Memory B cell (primary cell): ENCODE data around the gene CLTCL1.

Experiments used
- ATAC-seq: fragments of 150-1000 bp; cut with Tn5 transposase; 2 replicates; pipeline ENCODE4 v1.10.0; 2021; ENCODE audit warnings: low read depth, mild to moderate bottlenecking, moderate library complexity
- DNase-seq, 2 donors: peaks; one replicate each; pipeline ENCODE4 v3.0.0; 2022; ENCODE audit warnings: low spot score in 2 of 2
- H3K27ac Mint-ChIP-seq: one replicate; pipeline ENCODE4 v1.8.0; 2022; ENCODE audit warnings: mild to moderate bottlenecking, moderate library complexity, mixed read lengths
- H3K27me3 Mint-ChIP-seq: one replicate; pipeline ENCODE4 v1.8.0; 2022; ENCODE audit warnings: mixed read lengths
- H3K36me3 Mint-ChIP-seq: one replicate; pipeline ENCODE4 v1.8.0; 2022; ENCODE audit warnings: mild to moderate bottlenecking, mixed read lengths
- H3K4me1 Mint-ChIP-seq: one replicate; pipeline ENCODE4 v1.8.0; 2022; ENCODE audit warnings: mixed read lengths
- H3K4me3 Mint-ChIP-seq: one replicate; pipeline ENCODE4 v1.8.0; 2022; ENCODE audit warnings: mild to moderate bottlenecking, moderate library complexity, mixed read lengths
- H3K9me3 Mint-ChIP-seq: one replicate; pipeline ENCODE4 v1.8.0; 2022; ENCODE audit warnings: mixed read lengths

The CLTCL1 gene

DNA sequence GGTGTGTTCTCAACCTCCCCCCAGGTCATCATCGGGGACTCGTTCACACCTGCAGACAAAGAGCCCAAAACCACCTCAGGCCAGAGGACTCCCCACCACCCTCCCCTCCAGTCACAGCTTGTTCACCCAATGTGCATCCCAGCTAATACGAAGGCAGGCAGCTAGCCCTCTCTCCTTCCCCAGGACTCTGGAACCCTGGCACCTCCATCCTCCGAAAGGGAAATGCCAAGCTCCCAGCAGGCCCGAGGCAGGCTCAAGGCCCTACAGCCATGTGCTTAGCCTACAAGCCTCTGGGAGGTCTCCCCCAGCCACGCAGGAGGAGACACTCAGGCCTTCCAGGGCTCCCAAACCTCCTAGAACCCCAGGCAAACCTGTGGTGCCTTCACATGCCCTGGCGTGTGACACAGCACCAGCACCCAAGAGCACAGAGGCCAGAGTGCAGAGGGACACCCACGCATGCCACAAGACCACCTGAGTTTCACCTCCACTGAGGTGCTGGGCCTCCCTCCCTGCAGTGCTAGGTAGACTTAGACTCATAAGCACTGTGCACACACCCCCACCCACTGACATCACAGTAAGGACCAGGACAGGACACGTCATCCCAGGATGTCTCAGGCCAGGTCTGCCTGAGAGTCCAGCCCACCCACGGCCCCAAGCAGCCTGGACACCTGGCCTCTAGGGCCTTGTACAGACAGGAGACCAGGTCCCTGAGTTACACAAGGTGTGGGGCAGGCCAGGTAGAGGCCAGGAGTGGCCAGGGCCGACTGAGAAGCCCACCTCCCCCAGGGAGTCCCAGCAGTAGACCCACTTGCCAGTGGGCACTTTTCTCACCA is 153.9 kb downstream of the CLTCL1 start:
- Mint-ChIP-seq H3K9me3 (no peaks in the 10 kb centered on the region), H3K36me3 (peaks cover 30% of the 10 kb centered on the region), H3K4me3 (no peak overlapping the region), H3K27ac (no peak overlapping the region), H3K27me3 (no peaks in the 10 kb centered on the region), H3K4me1 (peaks cover 5% of the 10 kb centered on the region)
- no peak for DNase-seq
- no peak for ATAC-seq

DNA sequence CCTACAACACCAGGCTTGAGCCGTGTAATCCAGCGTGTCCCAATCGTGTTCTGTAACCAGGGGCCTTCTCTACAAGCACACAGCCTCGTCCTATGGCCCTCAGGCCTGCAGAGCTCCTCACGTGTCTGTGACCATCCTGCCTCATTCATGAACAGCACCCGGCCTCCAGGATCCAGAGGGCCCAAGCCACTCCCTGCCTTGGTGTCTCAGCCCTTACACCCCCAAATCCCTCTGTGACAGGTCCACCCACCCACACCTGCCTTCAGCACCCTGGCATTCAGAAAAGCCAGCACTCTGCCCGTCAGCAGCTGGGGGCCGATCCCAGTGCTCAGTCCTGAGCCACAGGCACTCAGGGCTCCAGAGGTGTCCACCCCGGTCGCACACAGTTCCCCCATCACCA is 154.6 kb downstream of the CLTCL1 start:
- Mint-ChIP-seq H3K27ac (no peak overlapping the region), H3K4me3 (no peak overlapping the region), H3K36me3 (peaks cover 30% of the 10 kb centered on the region)

DNA sequence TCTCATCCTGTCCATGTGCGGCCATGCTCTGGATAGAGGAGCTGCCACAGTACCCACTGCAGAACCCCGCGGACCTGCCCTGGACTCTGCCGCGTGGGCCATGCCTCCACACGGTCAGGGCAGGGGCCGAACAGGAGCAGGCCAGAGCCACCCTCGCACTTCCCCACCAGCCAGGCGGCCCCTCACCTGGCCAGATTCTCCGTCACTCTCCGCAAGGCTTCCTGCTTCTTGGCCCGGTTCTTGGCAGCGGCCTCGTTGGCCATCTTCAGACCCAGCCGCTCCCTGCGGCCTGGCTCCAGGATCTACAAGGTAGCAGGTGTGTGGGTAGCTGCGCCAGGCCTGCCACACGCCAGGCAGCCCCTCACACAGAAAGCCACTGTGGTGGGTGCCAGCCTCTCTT is 156.6 kb downstream of the CLTCL1 start:
- DNase-seq = no peak
- Mint-ChIP-seq H3K27ac (no peak overlapping the region), H3K4me3 (no peak overlapping the region), H3K27me3 (no peaks in the 10 kb centered on the region), H3K9me3 (no peaks in the 10 kb centered on the region), H3K4me1 (peaks cover 3% of the 10 kb centered on the region), H3K36me3 (peaks cover 27% of the 10 kb centered on the region)
- ATAC-seq = no peak

More for the DNA sequence above, 154.6 kb downstream of the CLTCL1 start:
- H3K4me1 Mint-ChIP-seq = peaks cover 5% of the 10 kb centered on the region
- H3K9me3 Mint-ChIP-seq = no peaks in the 10 kb centered on the region
- DNase-seq (no peak), ATAC-seq (no peak)
- H3K27me3 Mint-ChIP-seq = no peaks in the 10 kb centered on the region

DNA sequence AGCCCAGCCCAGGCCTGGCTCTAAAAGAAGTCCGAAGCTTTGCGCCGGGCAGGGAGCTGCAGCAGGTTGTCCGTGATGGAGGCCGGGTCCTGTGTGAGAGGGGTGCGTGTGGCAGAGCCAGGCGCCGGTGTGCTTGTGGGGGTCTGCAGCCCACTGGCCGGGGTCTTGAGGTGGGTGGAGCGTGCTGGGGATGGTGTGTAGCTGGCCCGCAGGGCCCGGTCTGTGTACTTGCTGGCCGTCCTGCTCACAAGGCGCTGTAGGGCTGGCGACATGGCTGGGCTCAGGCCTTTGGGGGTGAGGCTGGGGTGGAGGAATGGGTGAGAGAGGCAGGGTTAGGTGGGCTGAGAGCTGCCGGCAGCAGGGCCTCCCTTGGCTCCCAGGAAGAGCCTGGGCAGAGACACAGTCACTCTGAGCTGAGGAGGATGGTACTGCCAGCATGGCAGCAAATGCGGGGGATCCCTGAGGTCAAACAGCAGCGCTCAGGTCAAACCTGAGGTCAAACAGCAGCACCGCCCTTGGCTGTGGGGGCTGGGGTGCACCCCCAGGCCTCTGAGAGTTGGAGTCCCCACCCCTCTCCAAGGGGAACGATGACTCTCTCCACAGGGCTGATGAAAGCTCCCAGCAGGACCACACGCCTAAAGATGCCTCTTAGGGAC is 157.2 kb downstream of the CLTCL1 start:
- Mint-ChIP-seq H3K9me3 (no peaks in the 10 kb centered on the region), H3K4me3 (no peak overlapping the region), H3K27me3 (no peaks in the 10 kb centered on the region), H3K27ac (no peak overlapping the region), H3K36me3 (peaks cover 23% of the 10 kb centered on the region), H3K4me1 (peaks cover 3% of the 10 kb centered on the region)
- DNase-seq (no peak), ATAC-seq (no peak)

DNA sequence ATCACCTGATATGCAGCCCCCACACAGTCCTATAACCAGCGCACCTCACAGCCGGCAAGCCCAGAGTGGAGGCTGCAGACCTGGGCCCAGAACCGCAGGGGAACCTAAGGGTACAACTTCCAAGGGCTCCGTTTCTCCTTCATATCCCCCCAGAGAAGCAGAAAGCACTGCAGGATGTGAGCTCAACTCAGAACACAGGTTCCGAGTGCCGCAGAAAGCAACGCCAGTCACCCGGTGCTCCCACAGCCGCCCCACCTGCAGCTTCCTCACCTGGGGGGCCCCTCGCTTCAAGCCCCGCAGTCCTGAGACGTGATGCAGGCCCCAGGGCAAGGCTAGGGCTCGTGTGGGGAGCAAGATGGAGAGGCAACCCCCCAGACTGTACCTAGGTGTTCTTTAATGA is 158.0 kb downstream of the CLTCL1 start:
- Mint-ChIP-seq H3K27me3 (no peaks in the 10 kb centered on the region), H3K9me3 (no peaks in the 10 kb centered on the region), H3K36me3 (peaks cover 23% of the 10 kb centered on the region), H3K4me1 (peaks cover 3% of the 10 kb centered on the region), H3K27ac (no peak overlapping the region), H3K4me3 (no peak overlapping the region)
- DNase-seq (no peak), ATAC-seq (no peak)

DNA sequence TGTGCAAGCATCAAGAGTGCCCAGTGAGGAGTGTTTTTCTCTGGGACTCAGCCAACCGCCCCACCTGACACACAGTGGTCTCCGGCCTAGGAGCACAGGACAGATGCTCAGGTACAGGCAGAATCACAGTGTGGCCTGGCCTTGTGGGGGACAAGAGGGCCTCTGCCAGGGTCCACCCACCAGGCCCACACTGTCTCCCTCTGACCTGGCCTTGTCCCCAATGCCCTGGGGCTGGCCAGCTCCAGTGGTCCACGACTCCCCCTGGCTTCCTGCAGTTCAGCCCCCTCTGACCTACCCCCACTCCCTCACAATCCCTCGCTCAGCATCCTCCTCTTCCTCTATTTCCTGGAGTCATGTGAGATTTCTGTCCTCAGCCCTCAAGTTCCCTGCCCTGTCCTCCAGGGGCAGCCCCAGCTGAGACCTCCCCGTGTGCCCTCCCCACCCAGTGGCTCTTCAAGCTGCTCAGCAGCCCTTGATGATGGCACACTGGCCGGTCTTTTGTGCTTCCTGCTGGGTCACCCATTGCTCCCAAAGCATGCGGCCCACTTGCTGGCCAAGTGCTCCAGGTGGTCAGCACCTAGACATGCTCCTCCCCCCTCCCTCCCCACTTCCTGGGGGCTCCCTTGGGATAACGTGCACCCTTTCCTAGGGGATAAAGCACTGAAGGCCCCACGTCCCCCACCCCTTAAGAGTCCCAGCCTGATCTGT is 158.7 kb downstream of the CLTCL1 start:
- no peak overlapping the region for H3K4me3 Mint-ChIP-seq
- H3K27ac Mint-ChIP-seq = no peak overlapping the region
- no peaks in the 10 kb centered on the region for H3K9me3 Mint-ChIP-seq
- H3K36me3 Mint-ChIP-seq = peaks cover 23% of the 10 kb centered on the region
- no peaks in the 10 kb centered on the region for H3K27me3 Mint-ChIP-seq
- ATAC-seq (no peak), DNase-seq (no peak)
- H3K4me1 Mint-ChIP-seq = peaks cover 3% of the 10 kb centered on the region

DNA sequence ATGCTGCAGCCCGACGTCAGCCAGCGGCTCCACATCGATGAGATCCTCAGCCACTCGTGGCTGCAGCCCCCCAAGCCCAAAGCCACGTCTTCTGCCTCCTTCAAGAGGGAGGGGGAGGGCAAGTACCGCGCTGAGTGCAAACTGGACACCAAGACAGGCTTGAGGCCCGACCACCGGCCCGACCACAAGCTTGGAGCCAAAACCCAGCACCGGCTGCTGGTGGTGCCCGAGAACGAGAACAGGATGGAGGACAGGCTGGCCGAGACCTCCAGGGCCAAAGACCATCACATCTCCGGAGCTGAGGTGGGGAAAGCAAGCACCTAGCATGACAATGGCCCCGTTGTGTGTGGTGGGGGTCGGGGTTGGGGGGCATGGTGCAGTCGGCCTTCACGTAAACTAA is 159.4 kb downstream of the CLTCL1 start:
- no peak for DNase-seq
- no peak for ATAC-seq
- Mint-ChIP-seq H3K27ac (no peak overlapping the region), H3K27me3 (no peaks in the 10 kb centered on the region), H3K4me1 (peaks cover 3% of the 10 kb centered on the region), H3K9me3 (no peaks in the 10 kb centered on the region), H3K36me3 (peaks cover 22% of the 10 kb centered on the region), H3K4me3 (no peak overlapping the region)

DNA sequence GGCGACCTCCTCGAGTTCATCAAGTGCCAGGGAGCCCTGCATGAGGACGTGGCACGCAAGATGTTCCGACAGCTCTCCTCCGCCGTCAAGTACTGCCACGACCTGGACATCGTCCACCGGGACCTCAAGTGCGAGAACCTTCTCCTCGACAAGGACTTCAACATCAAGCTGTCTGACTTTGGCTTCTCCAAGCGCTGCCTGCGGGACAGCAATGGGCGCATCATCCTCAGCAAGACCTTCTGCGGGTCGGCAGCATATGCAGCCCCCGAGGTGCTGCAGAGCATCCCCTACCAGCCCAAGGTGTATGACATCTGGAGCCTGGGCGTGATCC is 159.9 kb downstream of the CLTCL1 start:
- Mint-ChIP-seq H3K4me1 (peaks cover 3% of the 10 kb centered on the region), H3K27ac (no peak overlapping the region), H3K36me3 (peaks cover 17% of the 10 kb centered on the region), H3K9me3 (no peaks in the 10 kb centered on the region), H3K4me3 (no peak overlapping the region), H3K27me3 (no peaks in the 10 kb centered on the region)
- ATAC-seq = no peak
- no peak for DNase-seq

DNA sequence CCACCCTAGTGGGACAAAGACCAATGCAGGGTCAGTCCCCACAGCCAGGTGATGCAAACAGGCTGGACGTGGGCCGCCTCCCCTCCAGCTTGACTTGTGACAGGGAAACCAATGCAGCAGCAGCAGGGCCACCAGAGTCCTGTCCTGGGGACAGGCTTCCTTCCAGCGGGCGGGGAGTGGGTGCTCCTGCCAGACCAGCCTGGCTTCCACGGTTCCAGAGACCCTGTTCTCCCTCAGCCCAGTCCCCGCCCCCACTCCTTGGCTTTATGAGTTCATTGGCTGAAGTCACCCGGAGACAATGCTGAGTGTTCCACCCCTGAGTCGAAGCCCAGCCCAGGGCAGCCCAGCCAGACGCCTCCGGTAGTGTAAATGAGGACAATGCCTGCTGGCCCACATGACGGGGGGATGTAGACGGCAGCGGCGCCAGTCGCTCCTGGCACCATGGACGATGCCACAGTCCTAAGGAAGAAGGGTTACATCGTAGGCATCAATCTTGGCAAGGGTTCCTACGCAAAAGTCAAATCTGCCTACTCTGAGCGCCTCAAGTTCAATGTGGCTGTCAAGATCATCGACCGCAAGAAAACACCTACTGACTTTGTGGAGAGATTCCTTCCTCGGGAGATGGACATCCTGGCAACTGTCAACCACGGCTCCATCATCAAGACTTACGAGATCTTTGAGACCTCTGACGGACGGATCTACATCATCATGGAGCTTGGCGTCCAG is 160.4 kb downstream of the CLTCL1 start, which contains the start of gene TSSK2:
TSSK2 (plus strand) TSS at position 350 of the 726 bp plus-strand sequence; CDS start at position 442, 92 bp downstream.
- H3K27ac Mint-ChIP-seq = no peak within 1 kb of the TSS

DNA sequence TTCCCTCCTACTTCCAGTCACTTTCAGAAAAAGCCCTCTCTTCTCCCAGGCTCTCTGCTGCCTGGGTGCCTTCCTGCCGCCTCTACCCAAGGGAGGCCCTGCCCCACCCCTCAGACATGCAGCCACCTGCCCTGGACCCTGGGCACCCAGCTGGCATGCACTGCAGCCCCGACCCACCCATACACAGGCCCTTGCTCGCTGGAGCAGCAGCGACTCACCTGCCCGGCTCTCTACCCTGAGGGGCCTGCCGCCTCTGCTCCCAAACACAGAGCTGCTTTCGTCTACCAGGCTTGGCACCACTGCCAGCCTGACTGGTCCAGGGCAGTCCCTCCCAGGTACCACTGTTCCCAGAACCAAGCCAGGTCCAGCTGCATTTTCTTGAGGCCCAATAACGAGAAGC is 161.6 kb downstream of the CLTCL1 start:
- no peak for ATAC-seq

More for the DNA sequence above, 160.4 kb downstream of the CLTCL1 start, which contains the start of gene TSSK2:
- Mint-ChIP-seq H3K36me3 (peaks cover 12% of the 10 kb centered on the region), H3K4me1 (peaks cover 3% of the 10 kb centered on the region), H3K27me3 (no peaks in the 10 kb centered on the region), H3K9me3 (no peaks in the 10 kb centered on the region), H3K4me3 (no peak within 1 kb of the TSS)
- no peak for DNase-seq
- no peak for ATAC-seq

More for the DNA sequence above, 161.6 kb downstream of the CLTCL1 start:
- Mint-ChIP-seq H3K36me3 (peaks cover 6% of the 10 kb centered on the region), H3K9me3 (no peaks in the 10 kb centered on the region), H3K27me3 (no peaks in the 10 kb centered on the region), H3K4me1 (peaks cover 3% of the 10 kb centered on the region), H3K4me3 (no peak overlapping the region), H3K27ac (no peak overlapping the region)
- DNase-seq = no peak
